HG02763 (cell line): ENCODE results near the gene PTPN9.

Experiments
- ATAC-seq: cut with Tn5 transposase; IDR thresholded peaks from one replicate; pipeline ENCODE4 v1.9.1; 2021; ENCODE audit warnings: mild to moderate bottlenecking, moderate library complexity; ENCODE audit not compliant: unreplicated experiment

The PTPN9 gene

DNA sequence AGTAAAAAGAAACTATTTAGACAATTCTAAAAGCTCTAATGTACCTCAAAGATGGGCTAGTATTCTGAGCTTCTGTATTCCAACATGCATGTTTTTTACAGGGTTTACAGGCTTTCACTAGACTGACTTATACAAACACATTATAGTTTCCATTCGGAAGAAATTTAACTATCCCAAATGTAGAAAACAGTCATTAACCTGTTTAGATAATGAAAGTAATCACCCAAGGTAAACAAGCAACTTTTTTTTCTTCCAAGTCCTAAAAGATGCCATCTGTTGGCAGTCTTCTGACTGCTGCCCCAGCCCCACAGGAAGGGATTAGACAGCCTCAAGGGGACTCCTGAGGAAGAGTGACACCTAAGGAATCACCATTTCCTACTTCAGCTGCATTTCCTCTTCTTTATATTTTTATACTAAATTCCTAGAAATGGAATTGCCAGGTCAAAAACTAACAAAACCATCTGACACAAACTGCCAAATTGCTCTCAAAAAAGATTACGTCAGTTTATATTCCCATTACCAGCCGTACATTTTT, 153.1 kb downstream of the PTPN9 start:
- no peak for ATAC-seq

- no peak for ATAC-seq
Measured at GRCh38 chr15:75422554-75422953, 156.6 kb downstream of the PTPN9 start.

DNA sequence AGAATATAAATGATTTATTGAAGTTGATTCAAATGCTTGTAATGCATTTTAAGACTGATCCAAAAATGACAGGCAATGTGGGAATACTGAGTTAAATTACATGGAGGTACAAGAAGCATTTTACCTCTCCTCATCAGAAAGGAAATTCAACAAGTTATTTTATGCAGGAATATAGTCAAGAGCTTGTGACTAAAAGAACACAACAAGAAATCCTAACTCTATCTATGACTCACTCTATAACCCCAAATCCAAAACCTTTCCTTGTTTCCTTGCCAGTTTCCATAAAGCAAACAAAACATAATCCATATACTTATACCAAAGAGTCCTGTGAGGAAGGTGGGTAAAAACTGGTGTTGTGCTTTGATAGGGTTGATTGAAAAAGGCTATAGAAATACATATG, 158.4 kb downstream of the PTPN9 start:
- no peak for ATAC-seq

GRCh38 chr15:75416584-75416983, 162.5 kb downstream of the PTPN9 start:
- no peak for ATAC-seq
